ENCODE results near the gene ATG16L1.

DNA sequence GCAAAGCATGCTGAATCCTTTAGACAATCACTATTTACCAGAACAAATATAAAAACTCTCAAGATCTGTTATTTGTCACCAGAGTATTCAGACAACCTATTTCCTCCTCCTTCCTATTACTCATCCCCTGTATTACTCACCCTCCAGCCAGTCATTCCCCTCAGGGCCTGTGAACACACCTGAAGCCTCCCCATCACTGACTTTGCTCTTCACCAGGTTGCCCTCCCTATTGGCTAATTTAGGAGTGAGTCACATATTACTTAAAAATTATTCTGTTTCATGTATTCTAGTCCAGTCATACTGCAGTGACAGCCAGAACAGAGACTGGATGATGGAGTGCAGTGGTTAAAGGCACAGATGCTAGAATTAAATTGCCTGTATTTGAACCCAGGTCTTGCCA lies 3.7 kb upstream of the ATG16L1 start:
- TF ChIP-seq CTCF (conservative IDR thresholded peaks at IDR 0.05; ENCODE audit: low read depth in 2 of 2) (no peak), CREB1 (CRISPR knock-in tag; IDR thresholded peaks at IDR 0.05; ENCODE audit: low read depth) (no peak), EZH2 (IDR thresholded peaks at IDR 0.05; ENCODE audit: low read depth, unreplicated experiment) (no peak), ZNF462 (CRISPR knock-in tag; IDR thresholded peaks at IDR 0.05) (no peak), POLR2AphosphoS5 (IDR thresholded peaks at IDR 0.05; ENCODE audit: low read depth) (no peak), ETS1 (IDR thresholded peaks at IDR 0.05) (no peak), ZNF331 (CRISPR knock-in tag; IDR thresholded peaks at IDR 0.05; ENCODE audit: low read depth) (no peak), NANOG (IDR thresholded peaks at IDR 0.05; ENCODE audit: borderline replicate concordance) (no peak), EZH2phosphoT487 (IDR thresholded peaks at IDR 0.05; ENCODE audit: unreplicated experiment) (no peak), JUNB (IDR thresholded peaks at IDR 0.05; ENCODE audit: unreplicated experiment) (no peak), ZNF114 (CRISPR knock-in tag; IDR thresholded peaks at IDR 0.05) (no peak)
- TF ChIP-seq, protein P1, sequence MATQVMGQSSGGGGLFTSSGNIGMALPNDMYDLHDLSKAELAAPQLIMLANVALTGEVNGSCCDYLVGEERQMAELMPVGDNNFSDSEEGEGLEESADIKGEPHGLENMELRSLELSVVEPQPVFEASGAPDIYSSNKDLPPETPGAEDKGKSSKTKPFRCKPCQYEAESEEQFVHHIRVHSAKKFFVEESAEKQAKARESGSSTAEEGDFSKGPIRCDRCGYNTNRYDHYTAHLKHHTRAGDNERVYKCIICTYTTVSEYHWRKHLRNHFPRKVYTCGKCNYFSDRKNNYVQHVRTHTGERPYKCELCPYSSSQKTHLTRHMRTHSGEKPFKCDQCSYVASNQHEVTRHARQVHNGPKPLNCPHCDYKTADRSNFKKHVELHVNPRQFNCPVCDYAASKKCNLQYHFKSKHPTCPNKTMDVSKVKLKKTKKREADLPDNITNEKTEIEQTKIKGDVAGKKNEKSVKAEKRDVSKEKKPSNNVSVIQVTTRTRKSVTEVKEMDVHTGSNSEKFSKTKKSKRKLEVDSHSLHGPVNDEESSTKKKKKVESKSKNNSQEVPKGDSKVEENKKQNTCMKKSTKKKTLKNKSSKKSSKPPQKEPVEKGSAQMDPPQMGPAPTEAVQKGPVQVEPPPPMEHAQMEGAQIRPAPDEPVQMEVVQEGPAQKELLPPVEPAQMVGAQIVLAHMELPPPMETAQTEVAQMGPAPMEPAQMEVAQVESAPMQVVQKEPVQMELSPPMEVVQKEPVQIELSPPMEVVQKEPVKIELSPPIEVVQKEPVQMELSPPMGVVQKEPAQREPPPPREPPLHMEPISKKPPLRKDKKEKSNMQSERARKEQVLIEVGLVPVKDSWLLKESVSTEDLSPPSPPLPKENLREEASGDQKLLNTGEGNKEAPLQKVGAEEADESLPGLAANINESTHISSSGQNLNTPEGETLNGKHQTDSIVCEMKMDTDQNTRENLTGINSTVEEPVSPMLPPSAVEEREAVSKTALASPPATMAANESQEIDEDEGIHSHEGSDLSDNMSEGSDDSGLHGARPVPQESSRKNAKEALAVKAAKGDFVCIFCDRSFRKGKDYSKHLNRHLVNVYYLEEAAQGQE (IDR thresholded peaks at IDR 0.05; ENCODE audit: unreplicated experiment) = no peak
